NCI-H2081 (cell line): Measurements from ENCODE around the gene CARS2.
"Not testable (repeated sequence)": the region's sequence is repeated elsewhere in the genome, so short reads cannot be mapped to it uniquely, and the experiment has no call there.

ENCODE experiments used
- DNase-seq, 2 experiments: peaks; one replicate each; lab custom pipeline; 2025; lab: John Stamatoyannopoulos, UW

The CARS2 gene, protein sequence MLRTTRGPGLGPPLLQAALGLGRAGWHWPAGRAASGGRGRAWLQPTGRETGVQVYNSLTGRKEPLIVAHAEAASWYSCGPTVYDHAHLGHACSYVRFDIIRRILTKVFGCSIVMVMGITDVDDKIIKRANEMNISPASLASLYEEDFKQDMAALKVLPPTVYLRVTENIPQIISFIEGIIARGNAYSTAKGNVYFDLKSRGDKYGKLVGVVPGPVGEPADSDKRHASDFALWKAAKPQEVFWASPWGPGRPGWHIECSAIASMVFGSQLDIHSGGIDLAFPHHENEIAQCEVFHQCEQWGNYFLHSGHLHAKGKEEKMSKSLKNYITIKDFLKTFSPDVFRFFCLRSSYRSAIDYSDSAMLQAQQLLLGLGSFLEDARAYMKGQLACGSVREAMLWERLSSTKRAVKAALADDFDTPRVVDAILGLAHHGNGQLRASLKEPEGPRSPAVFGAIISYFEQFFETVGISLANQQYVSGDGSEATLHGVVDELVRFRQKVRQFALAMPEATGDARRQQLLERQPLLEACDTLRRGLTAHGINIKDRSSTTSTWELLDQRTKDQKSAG

DNA sequence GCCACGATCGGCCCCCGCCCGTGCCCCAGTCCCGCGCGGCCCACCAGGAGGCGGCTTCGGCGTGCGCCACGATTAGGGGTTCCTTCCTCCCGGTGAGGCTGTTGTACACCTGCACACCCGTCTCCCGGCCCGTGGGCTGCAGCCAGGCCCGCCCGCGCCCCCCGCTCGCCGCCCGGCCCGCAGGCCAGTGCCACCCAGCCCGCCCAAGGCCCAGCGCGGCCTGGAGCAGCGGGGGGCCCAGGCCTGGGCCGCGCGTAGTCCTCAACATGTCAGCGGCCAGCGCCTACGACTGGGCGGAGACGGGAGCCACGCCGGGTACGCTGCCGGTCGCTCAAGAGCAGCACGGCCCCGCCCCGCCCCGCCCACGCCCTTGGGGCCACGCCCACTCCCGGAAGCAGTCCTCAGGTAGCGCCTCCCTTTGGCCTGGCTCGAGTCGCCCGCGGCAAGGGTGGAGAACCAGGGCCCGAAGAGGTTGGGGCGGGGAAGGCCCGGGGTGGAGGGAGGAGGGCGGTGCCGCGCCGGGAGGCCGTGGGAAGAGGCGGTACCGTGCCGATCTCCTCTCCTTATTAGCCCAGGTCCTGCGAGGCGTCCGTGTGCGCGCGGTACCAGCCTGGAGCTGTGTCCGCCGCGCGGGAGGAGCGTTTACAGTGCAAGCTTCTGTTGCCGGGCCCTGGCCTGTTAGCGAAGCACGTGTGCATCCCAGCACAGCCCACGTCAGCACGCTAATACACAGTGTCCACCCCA lies at the start of gene CARS2:
CARS2 (minus strand) TSS at position 291 of the 744 bp plus-strand sequence; CDS start at position 268, 23 bp downstream.
- peak; percentile 94 to 96 for DNase-seq

DNA sequence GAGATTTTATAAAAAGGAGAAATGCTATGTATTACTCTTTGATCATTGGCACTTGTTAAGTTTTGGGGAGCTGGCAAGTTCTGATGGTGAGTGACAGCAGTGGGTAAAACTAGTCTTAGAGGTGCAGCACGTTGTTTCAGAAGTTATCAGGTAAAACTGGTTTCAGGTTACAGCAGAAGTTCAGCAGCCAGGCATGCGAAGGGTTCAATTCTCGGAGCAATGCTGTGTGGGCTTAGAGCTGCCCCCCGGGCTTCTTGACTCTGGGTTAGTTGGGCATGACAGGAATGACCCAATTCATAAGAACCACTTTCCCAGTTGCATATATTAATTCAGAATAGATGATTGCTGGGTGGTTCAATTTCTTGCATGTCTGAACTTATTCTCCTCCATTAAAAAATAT lies 42.4 kb upstream of the CARS2 start:
- DNase-seq = no peak

DNA sequence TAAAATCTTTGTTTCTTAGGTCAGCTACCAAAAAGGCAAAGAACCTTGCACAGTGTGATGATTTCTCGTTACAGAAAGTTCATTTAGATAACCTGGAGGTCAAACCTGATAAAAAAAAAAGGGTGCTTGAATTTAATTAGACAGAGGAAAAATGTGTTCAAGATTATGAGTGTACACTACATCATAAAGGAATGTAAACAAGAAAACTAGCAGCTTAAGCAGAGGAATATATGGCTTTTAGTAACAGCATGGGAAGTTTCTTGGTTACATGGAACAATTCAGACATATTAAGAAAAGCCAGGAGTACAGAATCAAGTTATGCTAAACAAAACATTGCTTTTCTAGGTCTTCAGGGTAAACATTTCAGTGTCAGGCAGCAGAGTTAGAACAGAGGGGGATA lies 40.5 kb upstream of the CARS2 start:
- DNase-seq = no peak

DNA sequence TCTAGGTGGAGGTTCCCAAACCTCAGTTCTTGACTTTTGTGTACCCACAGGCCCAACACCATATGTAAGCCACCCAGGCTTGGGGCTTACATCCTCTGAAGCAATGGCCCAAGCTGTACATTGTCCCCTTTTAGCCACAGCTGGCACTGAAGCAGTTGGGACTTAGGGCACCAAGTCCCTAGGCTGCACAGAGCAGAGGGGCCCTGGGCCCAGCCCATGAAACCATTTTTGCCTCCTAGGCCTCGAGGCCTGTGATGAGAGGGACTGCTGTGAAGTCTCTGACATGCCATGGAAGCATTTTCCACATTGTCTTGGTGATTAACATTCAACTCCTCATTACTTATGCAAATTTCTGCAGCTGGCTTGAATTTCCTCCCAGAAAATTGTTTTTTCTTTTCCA lies 37.8 kb upstream of the CARS2 start:
- DNase-seq = no peak

DNA sequence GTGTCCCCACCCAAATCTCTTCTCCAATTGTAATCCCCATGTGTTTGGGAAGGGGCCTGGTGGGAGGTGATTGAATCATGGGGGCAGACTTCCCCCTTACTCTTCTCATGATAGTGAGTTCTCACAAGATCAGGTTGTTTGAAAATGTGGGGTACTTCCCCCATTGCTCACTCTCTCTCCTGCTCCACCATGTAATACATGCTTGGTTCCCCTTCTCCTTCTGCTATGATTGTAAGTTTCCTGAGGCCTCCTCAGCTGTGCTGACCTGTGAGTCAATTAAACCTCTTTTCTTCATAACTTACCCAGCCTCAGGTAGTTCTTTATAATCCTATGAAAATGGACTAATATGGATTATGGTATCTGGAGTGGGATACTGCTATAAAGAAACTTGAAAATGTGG lies 31.6 kb upstream of the CARS2 start:
- DNase-seq = no peak

DNA sequence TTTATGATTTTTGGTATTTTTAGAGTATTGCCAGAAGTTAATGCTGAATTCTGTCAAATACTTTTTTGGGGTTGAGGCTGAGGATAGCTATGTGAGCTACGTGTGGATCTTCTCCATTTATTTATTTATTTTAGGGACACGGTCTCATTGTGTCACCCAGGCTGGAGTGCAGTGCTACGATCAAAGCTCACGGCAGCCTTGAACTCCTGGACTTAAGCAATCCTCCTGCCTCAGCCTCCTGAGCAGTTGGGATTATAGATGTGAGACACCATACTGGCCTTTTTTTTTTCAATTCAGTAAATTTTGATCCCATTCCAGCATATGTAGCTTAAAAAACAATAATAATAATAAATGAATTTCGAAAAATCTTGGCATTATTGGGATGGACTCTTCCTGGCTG lies 28.6 kb upstream of the CARS2 start:
- no peak for DNase-seq

DNA sequence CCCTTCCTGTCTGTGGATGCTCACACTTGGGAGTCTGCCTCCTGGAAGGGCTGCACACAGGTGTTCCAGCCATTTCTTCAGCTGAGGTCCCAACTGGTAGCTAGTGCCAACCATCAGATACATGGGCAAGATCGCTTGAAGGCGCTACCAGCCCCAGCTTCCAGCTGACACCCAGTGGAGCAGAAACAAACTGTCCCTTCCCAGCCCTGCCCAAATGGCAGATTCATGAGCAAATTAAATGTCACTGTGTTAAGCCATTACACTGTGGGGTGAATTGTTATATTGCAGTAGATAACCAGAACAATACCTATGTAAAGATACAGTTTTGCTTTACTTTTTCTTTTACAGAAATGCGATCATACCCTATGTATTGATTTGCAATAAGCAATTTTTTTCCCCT lies 25.2 kb upstream of the CARS2 start:
- DNase-seq = no peak

DNA sequence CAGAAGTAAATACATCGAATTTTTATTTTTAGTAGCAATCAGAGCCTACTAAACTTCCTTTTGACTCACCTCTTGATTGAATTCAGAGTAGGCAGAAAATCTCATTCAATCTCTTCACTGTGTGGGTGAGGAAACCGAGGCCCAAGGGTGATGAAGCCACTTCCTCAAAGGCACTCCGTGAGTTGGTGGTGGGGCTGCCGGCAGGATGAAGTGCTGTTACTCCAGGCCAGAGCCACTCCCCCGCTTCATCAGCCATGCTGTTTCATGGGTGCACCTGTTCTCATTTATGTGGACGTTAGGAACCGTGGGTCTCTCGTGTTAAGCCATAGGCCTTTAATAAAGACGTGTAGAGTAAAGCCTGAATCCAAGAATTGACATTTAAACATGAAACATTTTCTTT lies 20.8 kb upstream of the CARS2 start:
- no peak for DNase-seq

DNA sequence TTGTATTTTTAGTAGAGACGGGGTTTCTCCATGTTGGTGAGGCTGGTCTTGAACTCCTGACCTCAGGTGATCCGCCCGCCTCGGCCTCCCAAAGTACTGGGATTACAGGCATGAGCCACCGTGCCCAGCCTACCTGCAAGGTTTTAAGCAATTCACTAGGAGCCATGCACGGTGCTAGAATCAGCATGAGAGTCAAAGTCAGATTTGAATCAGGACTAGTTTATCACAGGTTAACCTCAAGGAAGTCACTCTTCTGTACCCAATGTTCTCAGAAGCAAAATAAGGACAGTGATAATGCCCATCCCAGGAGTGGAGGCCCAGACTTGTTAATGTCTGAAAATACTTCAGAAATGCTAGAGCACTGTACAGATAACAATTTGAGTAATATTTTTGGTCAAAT lies 20.2 kb upstream of the CARS2 start:
- DNase-seq = not testable (repeated sequence)

DNA sequence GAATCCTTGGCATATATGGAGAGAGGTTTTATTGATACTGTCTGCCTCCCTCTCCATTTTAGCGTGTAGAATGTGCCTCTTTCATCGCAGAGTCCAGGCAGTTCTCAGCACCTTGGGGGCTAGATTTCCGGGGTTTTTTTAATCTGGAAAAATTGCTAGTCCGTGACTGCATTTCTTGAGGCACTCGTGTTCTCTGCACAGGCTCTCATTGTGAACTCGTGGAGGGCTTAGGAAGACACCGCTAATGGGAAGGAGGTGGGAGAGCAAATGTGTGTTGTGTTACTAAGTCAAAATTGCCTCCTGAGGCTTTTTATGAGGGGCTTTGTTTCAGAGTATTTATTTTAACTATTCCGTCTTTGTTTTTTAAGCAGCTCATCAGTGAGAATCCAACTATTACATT lies 17.7 kb upstream of the CARS2 start:
- DNase-seq = no peak

DNA sequence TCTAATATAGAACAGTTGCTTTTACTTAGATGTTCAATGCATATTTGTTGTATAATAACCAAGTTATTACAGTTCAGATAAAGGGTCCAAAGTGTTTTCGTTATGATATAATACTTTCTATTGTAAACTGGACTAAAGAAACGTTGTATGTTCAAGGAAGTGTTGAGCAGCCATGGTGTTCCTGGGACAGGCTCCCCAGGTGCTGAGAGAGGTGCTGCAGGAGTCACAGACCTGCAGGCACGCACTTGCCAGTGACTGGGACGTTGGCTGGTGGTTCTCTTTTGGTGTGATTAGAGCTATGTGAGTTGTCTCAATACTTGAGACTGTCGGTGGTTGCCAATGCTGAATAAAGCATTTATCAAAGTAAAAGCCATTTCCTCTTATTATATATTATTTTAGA lies 17.1 kb upstream of the CARS2 start:
- no peak for DNase-seq

DNA sequence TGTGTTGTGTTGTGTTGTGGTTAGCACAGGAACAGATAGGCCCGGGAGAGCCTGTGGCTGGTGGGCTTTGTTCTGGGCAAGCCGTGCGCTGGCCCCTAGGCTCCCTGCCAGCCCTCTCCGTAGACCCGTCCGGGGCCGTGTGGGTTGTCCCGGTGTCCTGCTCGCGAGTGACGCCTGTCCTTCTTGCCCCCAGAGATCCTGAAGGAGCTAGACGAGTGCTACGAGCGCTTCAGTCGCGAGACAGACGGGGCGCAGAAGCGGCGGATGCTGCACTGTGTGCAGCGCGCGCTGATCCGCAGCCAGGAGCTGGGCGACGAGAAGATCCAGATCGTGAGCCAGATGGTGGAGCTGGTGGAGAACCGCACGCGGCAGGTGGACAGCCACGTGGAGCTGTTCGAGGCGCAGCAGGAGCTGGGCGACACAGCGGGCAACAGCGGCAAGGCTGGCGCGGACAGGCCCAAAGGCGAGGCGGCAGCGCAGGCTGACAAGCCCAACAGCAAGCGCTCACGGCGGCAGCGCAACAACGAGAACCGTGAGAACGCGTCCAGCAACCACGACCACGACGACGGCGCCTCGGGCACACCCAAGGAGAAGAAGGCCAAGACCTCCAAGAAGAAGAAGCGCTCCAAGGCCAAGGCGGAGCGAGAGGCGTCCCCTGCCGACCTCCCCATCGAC lies 13.3 kb upstream of the CARS2 start:
- DNase-seq = no peak

DNA sequence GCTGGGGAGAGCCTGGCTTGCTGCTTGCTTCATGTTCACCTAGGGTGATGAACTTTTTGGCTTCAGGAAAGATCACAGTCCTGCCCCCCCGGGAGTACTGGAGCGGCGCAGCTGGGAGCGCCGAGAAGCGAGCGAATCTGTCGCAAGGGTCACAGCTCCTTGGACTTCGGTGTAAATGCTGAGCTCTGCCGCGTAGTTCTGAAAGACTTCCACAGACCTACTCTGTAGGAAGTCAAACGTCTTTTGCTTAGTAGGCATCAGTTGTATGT lies 10.3 kb upstream of the CARS2 start:
- DNase-seq = no peak

DNA sequence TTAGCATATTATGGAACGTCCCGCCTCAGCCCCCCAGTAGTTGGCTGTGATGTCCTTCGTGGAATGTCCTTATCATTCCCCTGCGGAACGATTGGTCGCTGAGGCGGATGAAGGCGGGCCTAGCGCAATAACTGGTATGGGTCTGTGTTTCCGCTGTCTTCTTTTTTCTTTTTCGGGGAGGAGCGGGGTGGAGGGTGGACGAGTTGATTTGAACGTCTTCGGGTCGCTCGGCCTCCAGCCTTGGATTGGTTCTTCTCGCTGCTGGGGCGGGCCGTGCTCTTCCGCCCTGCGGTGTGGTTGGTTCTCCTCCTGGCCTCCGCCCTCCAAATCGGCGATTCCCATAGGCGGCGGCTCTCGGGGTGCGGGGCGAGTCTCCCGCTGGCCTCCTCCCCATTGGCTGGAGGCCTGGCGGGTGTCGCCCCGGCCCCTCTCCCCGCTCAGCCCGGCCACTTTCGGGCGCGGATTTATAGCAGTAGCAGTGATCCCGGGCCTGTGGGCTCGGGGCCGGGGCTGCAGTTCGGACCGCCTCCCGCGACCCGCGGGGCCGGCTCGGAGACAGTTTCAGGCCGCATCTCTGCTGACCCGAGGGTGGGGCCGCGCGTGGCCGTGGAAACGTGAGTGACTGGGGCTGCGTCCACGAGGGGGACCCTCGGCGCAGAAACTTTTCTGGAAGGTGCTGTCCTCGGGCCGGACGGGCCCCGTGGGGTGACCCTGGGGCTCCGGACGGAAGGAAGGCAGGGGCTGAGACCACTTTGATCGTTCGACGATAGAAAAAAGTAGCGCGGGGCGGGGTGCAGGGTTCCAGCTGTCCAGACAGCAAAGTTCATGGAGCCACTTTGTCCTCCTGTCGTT lies 9.7 kb upstream of the CARS2 start:
- DNase-seq = peak; percentile 98 to 99

DNA sequence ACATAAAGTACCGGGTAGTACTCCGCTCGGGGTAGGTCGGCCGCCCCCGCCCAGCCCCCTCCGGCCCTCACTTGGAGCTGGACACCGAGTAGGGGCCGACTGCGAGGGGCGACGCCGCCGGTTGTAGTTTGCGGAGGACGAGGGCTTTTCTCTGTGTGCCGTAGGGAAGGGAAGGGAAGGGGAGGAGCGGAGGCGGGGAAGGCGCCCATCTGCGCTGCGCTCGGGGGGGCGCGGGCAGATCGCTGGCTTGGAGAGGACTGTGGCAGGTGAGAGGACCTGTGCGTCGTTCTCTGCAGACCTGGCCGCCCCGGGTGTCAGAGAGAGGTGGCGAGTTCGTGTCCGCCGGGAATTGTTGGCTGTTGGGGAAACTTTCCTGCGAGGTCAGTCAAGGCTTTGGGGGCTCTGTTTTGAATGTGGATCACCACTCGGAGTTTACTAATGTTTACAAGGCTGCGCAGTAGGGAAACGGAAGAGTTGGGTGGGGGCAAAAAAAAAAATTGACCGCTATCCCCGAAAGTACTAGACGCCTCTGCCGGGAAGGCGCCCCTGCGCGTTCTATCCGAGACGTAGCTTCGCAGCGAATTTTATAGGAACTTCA lies 9.0 kb upstream of the CARS2 start:
- DNase-seq = peak; percentile 59 to 76

DNA sequence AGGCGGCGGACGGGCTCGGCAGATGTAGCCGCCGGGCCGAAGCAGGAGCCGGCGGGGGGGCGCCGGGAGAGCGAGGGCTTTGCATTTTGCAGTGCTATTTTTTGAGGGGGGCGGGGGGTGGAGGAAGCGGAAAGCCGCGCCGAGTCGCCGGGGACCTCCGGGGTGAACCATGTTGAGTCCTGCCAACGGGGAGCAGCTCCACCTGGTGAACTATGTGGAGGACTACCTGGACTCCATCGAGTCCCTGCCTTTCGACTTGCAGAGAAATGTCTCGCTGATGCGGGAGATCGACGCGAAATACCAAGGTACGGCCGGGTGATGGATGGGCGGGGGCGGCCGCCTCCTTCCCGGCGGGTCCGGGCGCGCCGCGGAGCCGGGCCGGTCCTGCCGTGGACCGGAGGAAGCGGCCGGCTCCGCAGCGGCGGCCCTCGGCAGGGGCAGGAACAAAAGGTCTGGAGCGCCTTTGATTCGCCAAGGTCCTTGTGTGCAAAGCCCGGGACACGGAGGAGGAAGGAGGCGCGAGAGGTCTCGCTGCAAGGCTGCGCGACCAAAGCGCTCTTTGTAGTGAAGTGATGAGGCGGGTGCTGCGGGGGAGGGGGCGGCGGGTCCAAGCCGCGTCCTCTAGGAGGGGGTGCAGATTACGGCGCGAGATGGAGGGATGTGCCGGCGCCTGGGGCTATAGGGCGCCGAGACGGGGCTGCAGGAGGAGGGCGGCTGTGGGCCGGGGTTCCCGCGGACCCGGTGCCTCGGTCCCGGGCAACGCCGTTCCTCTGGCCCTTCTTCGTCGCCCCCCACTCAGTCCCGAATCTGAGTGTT lies 8.3 kb upstream of the CARS2 start:
- peak; percentile 29 to 51 for DNase-seq

DNA sequence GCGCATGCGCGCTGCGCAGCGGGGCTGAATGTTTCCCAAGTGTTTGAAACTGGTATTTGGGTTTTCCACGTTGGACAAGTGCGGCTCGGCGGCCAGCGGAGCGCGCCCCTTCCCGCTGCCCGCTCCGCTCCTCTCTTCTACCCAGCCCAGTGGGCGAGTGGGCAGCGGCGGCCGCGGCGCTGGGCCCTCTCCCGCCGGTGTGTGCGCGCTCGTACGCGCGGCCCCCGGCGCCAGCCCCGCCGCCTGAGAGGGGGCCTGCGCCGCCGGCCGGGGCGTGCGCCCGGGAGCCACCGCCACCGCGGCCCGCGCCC lies 7.7 kb upstream of the CARS2 start, which contains the start of gene ING1:
ING1 (plus strand) TSS at position 59 of the 311 bp plus-strand sequence. CDS start 450 bp downstream, outside the sequence.
- no peak for DNase-seq

DNA sequence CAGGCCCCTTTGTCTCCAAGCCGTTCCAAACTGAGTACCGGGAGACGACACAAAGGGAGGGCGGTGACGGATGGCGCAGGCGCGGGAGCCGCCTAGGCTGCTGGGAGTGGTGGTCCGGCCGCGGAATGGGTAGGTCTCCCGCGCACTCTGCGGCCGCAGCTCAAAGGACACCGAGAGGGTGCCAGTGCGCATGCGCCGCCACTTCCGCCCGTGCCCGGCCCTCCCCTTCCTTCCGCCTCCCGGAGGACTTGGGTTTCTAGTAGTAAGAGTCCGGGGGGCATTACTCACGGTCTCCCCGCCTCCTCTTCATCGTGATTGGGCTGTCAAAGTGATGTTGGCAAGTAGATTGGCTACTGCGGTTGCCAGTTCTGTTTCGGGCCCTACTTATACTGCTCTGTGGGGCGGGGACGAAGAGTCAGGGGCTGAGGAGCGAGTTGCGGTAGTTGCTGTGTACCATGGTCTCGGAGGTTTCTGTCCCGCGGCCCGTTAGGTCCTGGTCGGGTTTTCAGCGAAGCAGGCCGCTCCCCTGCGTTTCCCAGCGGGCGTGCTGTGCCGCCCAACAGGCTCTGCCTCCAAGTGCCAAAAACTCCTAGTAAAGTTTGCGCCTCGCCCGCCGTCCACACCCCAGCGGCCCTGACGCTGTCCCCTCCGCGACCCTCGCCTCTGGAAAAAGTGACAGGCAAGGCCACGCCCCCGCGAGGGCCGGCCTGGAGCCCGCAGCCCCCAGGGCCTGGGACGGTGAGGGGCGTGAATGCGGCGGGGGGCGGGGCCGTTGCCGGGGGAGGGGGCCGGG lies 7.1 kb upstream of the CARS2 start:
- DNase-seq = peak; percentile 98

DNA sequence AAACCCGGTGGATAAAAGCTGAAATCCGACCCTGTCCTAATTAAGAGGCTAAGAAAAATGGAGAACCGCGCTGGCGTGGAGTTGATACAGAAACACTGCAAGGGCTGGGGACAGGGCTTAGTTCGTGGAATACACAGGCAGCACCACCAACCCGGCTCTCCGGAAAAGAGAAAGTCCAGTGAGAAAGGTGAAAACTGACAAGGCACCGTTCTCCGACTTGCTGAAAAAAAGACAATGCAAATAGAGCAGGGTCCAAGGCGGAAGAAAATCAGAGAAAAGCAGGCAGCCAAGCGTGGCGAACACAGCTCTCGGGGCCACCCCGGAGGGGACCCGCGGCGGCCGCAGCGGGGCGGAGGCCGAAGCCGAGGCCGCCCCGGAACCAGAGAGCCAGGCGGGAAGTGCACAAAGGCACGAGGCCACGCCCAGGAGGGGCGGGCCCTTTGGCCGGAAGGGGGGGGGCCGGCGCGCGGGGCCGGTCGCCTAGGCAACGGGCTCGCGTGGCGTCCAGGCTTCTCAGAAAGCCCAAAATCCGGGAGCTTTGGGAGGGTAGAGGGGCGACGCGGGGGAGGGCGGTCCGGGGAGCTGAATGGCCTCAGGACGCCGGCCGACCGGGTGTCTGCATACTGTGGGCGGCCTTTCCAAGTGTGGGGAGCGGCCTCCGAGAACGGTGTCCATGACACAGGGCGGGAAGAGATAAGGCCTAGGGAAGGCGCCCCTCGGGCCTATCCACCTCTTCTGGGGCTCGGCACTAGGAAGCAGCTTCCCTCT lies 6.3 kb upstream of the CARS2 start:
- peak; percentile 90 to 92 for DNase-seq
